Gastrocnemius medialis (tissue), 4 donors: ENCODE data around the gene FBXL19.

Experiments used
- CTCF ChIP-seq, 5 experiments: fragments of 450-650 bp in 3 of 5; fragments of 200-600 bp in 2 of 5; sonication (generic) in 2 of 5; IDR thresholded peaks in 4 of 5; conservative IDR thresholded peaks in 1 of 5; 1 replicate in 4 of 5; 2 replicates in 1 of 5; pipeline ENCODE4 v1.5.1; 2016 to 2019; ENCODE audit warnings: antibody characterized with exemption in 5 of 5, mild to moderate bottlenecking in 3 of 5, moderate library complexity in 3 of 5
- POLR2A ChIP-seq, 2 donors: fragments of 450-650 bp; IDR thresholded peaks; one replicate each; pipeline ENCODE4 v1.6.1; 2017; ENCODE audit warnings: antibody characterized with exemption in 2 of 2, mild to moderate bottlenecking in 2 of 2, moderate library complexity in 2 of 2

GRCh38 chr16:30874244-30874820, 49.0 kb upstream of the FBXL19 start:
- no peak for TF ChIP-seq CTCF (IDR thresholded peaks at IDR 0.05 in 4 of 5, conservative IDR thresholded peaks at IDR 0.05 in 1 of 5)
- no peak for TF ChIP-seq POLR2A (IDR thresholded peaks at IDR 0.05)
